Right lobe of liver (tissue), 4 donors: Measurements from ENCODE around the gene RAD9A.

ENCODE experiments used
- CTCF ChIP-seq, 4 donors: fragments of 200-600 bp in 3 of 4; fragments of 450-650 bp in 1 of 4; IDR thresholded peaks; one replicate each; pipeline versions ENCODE4 v1.5.1 to v1.8.0; 2016 to 2022; ENCODE audit warnings: antibody characterized with exemption in 4 of 4, mild to moderate bottlenecking in 2 of 4
- POLR2A ChIP-seq: fragments of 450-650 bp; IDR thresholded peaks from one replicate; pipeline ENCODE4 v1.6.1; 2017; ENCODE audit warnings: antibody characterized with exemption, mild to moderate bottlenecking
- donor health status: DM: no; HTN: no; CAD: no.
- donor health status: DM: no; HTN: no; CAD: no.
- donor health status: DM: no; HTN: yes; CAD: no.

GRCh38 chr11:67442504-67443404 lies 51.0 kb downstream of the RAD9A start:
- TF ChIP-seq CTCF (IDR thresholded peaks at IDR 0.05) (no peak), POLR2A (no peak)
